NCI-H2196 (cell line): ENCODE measurements around the gene PRMT7.

Experiments
- DNase-seq: peaks from one replicate; lab custom pipeline; 2025; ENCODE audit not compliant: unreplicated experiment; lab: John Stamatoyannopoulos, UW

PRMT7 gene

GRCh38 chr16:68361485-68361884 lies 50.7 kb downstream of the PRMT7 start:
- DNase-seq, result no peak

DNA sequence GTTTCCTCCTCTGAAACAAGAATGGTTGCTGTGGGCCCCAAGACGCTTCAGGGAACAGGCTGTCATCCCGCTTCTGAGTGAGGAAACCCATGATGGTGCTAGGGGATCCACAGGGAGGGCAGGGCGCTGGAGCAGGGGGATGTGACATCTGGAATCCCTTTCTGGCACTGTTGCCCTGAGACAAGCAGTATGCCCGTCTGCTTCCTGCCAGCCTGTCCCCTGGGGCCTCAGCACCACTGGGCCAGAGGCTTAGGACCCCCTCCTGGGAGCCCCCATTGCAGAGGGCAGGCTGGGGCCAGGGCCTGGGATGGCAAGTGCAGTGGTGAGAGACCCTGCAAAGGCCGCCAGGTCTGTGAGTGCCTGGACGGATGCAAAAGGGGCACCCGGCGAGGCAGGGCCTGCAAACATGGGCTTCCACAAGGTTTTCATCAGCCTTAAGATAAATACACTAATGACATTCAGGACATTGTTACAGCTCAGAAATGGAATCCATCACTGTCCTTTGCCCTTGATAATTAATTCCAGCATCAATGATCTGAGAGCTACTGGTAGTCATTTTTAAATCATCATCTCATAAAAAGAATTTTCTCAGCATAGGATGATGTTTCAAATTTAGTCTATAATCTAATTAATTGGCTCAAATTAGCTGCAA lies 51.6 kb downstream of the PRMT7 start:
- no peak for DNase-seq

DNA sequence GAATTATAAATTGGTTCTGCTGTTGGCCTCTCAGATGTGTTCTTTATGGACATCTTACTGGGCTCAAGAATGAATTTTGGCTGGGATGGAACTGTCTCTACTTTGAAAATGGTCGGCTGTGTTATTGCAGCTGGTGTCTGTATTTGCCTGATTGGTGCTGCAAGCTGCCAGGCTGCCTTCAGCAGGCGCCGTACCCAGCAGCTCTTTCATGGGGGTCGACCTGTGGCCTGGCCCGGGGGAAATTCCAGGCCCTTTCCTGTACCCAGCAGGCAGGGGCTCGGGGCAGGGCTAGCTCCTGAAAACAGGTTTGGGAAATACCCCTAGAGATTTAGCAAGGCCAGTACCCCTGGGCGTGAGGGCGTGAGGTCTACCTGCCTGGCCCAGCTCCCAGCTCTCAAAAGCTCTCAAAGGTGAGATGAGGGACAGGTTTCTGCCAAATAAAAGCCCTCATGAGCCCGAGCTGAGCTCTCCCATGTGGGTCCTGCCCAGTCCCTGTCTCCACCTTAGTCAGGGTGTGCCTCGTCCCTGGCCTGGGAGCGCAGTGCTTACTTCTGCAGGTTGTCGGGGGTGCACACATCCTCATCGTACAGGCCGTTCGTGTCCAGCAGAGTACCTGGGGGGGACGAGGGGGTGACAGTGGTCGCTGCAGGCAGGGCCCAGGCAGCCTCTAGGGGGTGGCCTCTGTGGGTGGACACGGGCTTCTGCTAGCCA lies 52.3 kb downstream of the PRMT7 start:
- no peak for DNase-seq

DNA sequence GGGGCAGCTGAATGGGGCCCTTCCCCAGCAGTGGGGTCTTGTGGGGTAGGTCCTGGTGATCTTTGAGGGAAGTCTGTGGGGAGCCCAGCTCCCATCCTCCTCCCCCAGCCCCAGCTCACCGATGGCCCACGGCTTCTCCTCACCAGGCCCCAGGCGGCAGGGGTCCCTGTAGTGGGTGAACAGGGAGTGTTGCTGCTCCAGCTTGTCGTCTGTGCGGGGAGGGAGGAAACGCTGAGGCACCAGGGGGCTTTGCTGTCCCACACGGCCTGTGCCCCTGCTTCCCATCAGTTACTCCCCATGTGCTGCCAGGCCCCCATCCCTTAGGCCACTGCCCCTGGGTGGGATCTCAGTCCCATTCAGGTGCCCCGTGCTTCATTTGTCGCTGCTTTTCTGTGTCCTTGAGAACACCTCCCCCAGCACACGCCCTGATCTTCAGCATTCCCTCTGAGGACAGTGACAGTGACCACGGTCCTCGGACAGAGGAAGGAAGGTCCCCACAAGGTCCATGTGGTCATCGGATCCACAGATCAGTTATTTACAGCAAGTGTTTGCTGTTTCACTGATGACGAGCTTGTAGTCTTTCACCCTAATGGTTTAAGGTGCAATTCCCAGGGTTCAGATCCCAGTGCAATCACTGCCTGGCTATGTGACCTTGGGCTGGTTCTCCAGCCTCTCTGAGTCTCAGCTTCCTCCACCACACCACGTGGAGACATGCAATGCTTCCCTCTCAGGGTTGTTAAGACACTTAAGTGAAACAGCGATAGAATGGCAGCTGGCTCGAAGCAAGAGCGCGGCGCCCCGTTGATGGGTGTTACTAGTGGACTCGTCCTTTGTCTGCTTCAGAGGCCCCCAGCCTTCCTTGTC lies 53.1 kb downstream of the PRMT7 start:
- DNase-seq, result no peak

GRCh38 chr16:68364561-68364998 lies 53.8 kb downstream of the PRMT7 start:
- DNase-seq, result no peak

- DNase-seq, result no peak
Observed at GRCh38 chr16:68365167-68365817, 54.5 kb downstream of the PRMT7 start.

- no peak for DNase-seq
Observed at GRCh38 chr16:68366062-68366461, 55.2 kb downstream of the PRMT7 start.

- peak; percentile 8 for DNase-seq
Observed at GRCh38 chr16:68367030-68367429, 56.2 kb downstream of the PRMT7 start.

DNA sequence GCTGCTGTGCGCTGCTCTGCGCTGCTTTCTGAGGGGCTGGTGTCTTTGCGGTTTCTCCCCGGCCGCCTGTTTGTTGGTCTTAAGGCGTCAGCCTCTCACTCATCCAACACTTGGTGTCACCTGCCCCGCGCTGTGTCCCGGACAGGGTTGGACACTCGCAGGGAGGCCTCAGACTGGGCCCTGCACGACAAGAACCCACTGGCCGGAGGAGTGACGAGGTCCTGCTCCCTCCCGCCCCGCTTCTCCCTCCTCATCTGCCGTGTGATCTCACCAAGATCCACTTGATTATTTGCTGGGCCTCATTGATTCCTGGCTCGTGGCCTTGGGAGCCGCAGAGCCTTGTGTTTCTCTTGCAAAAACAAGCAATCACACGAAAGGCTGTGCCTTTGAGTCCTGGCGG lies 56.6 kb downstream of the PRMT7 start:
- no peak for DNase-seq

GRCh38 chr16:68367891-68368290 lies 57.1 kb downstream of the PRMT7 start:
- no peak for DNase-seq

GRCh38 chr16:68368301-68368888 lies 57.6 kb downstream of the PRMT7 start:
- no peak for DNase-seq

GRCh38 chr16:68369168-68369567 lies 58.3 kb downstream of the PRMT7 start:
- no peak for DNase-seq

- DNase-seq, result no peak
Observed at GRCh38 chr16:68369697-68370580, 59.1 kb downstream of the PRMT7 start.

DNA sequence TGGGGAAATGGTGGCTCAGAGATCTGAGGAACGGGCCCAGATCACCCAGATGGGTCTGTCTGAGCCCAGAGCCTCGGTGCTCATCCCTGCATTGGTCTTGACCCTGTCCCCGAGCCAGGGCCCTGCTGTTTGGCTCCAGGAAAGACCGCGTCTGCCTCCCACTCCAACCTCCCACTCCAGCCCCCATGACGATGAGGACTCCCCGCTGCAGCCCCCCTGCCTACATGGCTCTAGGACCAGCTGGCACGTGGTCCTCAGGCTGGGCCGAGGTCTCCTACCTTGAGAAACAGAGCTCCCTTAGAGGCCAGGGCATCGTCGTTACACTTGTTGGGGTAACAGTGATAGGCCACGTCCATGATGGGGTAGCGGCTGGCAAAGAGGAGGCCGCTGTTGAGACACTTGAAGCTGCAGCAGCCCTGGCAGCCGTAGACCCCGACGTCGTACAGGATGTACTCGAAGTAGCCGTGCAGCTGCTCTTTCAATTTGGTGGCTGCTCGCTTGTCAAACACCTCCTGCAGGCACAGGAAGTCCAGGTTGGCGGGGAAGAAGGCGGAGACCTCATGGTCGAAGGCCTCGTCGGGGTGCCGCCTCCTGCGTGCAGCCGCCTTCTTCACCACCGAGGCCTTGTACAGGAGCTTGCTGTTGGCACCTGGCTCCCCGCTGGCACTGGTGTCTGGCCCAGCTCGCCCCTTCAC lies 59.9 kb downstream of the PRMT7 start:
- peak; percentile 4 for DNase-seq

DNA sequence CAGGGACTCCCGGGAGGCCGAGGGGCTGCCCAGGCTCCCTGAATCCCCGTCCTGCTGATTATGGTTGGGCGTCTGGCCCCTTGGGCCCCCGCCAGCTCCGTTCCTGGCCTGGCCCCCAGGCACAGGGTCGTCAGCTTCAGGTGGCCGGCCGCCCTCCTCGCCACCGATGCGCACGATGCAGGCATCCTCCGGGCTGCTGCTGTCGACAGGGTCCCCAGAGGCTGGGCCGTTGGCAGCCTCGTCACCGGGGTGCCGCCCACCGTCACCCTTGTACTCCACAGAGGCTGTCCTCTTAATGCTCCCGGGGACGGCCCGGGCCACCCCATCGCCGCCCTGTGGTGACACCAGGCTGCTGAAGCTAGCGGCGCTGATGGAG lies 60.4 kb downstream of the PRMT7 start:
- DNase-seq, result no peak

- DNase-seq, result no peak
Observed at GRCh38 chr16:68371706-68372380, 61.0 kb downstream of the PRMT7 start.

- DNase-seq, result no peak
Observed at GRCh38 chr16:68372381-68372720, 61.5 kb downstream of the PRMT7 start.

GRCh38 chr16:68372806-68373205 lies 62.0 kb downstream of the PRMT7 start:
- DNase-seq, result no peak
